Myocyte (in vitro differentiated cells): ENCODE results near the gene EPPIN. TPM values are rescaled to one million over a fixed set of nuclear protein-coding genes. Genes with fewer than 3 reads are reported as not detected.

Source experiments
- total RNA-seq: library from RNA; depleted of rRNA; stranded (reverse); fragments of >200 nt; gene quantifications from 2 replicates; pipeline ENCODE4 v1.2.3, GENCODE V29; 2014

Gene EPPIN
- total RNA-seq, 1 donor from 2014 or later = not detected

Other genes with a start within 250 kb of the EPPIN start
- gene RBPJL, start 240.6 kb downstream of the EPPIN start, total RNA-seq = not detected in 2 replicates
- gene MATN4, start 239.1 kb downstream of the EPPIN start, total RNA-seq = not detected in 2 replicates
- 34.8 and 51.5 TPM in 2 replicates for gene SDC4, start 199.0 kb downstream of the EPPIN start, total RNA-seq
- 12.7 and 13.2 TPM in 2 replicates for gene SYS1, start 184.2 kb downstream of the EPPIN start, total RNA-seq
- not detected in 2 replicates for gene TP53TG5, start 169.1 kb downstream of the EPPIN start, total RNA-seq
- gene DBNDD2, start 139.1 kb downstream of the EPPIN start, total RNA-seq = 3.3 and 3.4 TPM in 2 replicates
- gene PIGT, start 131.3 kb downstream of the EPPIN start, total RNA-seq = 123 and 136 TPM in 2 replicates
- not detected in 2 replicates for gene WFDC2, start 77.6 kb downstream of the EPPIN start, total RNA-seq
- not detected in 2 replicates for gene SPINT3, start 31.8 kb downstream of the EPPIN start, total RNA-seq
- not detected in 2 replicates for gene WFDC6, start 7.9 kb downstream of the EPPIN start, total RNA-seq
- not detected in 2 replicates for gene WFDC8, start 31.9 kb upstream of the EPPIN start, total RNA-seq
- not detected in 2 replicates for gene WFDC10A, start 82.3 kb upstream of the EPPIN start, total RNA-seq
- not detected in 2 replicates for gene WFDC9, start 83.9 kb upstream of the EPPIN start, total RNA-seq
- gene WFDC11, start 122.8 kb upstream of the EPPIN start, total RNA-seq = not detected in 2 replicates
- not detected in 2 replicates for gene WFDC13, start 154.6 kb upstream of the EPPIN start, total RNA-seq
- gene WFDC10B, start 157.6 kb upstream of the EPPIN start, total RNA-seq = not detected in 2 replicates
- not detected in 2 replicates for gene SPINT4, start 174.9 kb upstream of the EPPIN start, total RNA-seq
- gene WFDC3, start 244.5 kb upstream of the EPPIN start, total RNA-seq = 0.24 and 1.8 TPM in 2 replicates
- 27.1 and 31.6 TPM in 2 replicates for gene DNTTIP1, start 244.6 kb upstream of the EPPIN start, total RNA-seq